Measurements from ENCODE around the gene PRR20A. TPM values are rescaled to one million over a fixed set of nuclear protein-coding genes. Genes with fewer than 3 reads are reported as not detected.
"Not testable (repeated sequence)": the region's sequence is repeated elsewhere in the genome, so short reads cannot be mapped to it uniquely, and the experiment has no call there.

The PRR20A gene
- total and polyA plus RNA-seq, 3 experiments from 2014 or later, result not detected

DNA sequence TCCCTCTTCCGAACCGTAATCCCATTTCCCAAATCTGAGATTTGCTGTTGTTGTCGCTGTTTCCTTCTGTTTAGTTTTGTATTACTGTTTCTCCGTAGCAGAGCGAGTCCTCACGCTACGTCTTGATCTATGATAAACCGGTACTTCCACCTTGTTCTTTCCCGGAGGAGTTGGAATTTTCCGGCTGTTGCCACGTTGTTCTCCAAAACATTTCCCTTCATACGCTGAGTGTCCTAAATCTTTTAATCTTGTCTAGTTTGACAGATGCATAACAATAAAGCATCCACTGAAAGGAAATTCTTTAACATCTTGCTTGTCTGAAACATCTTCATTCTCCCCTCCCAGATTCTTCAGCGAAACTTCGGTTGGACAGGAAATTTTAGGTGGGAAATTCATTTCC lies 7.4 kb downstream of the PRR20A start:
- H3K27me3 ChIP-seq (ENCODE audit: insufficient read depth, low read length, poor library complexity, severe bottlenecking); H3K27me3 Mint-ChIP-seq; H3K4me3 ChIP-seq (ENCODE audit: low read length); H3K9me3 ChIP-seq (ENCODE audit: low read length); H3K4me1 ChIP-seq (ENCODE audit: insufficient read depth, low read length); H3K27ac ChIP-seq (ENCODE audit: low read depth, low read length); CTCF ChIA-PET; POLR2A ChIA-PET; H3K4me3 Mint-ChIP-seq; H3K27ac Mint-ChIP-seq; H3K36me3 Mint-ChIP-seq; DNase-seq; H3K4me1 Mint-ChIP-seq; H3K36me3 ChIP-seq (ENCODE audit: insufficient read depth, low read length); H3K9me3 Mint-ChIP-seq: not testable (repeated sequence)

DNA sequence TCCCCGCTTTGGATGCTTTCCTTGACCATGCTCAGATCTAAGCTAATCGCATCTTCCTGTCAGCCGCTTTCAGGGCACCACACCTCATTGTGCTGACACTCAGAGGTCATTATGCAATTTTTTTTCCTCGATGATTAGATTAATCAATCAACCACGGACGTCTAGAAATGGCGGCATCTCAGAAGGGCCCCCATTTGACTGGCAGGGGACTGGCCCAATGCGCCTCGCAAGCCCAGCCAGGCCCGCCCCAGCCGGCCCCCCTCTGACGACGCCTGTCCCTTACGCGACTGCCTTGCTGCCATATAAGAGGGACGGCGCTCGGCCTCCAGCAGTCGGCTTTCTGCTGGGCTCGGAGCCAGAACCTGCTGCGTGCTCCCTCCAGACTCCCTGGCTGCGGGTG lies 13.0 kb downstream of the PRR20A start, which contains the start of gene PRR20C:
Gene PRR20C, plus strand, starts transcription at position 301 of the 400 bp plus-strand sequence. CDS start 387 bp downstream, outside the sequence.
- H3K36me3 ChIP-seq (ENCODE audit: insufficient read depth, low read length); H3K36me3 Mint-ChIP-seq; H3K27me3 ChIP-seq (ENCODE audit: insufficient read depth, low read length, poor library complexity, severe bottlenecking); H3K9me3 Mint-ChIP-seq; H3K9me3 ChIP-seq (ENCODE audit: low read length); H3K4me1 Mint-ChIP-seq; H3K27me3 Mint-ChIP-seq; CTCF ChIA-PET; H3K27ac Mint-ChIP-seq; H3K4me3 Mint-ChIP-seq; DNase-seq; H3K4me1 ChIP-seq (ENCODE audit: insufficient read depth, low read length); H3K27ac ChIP-seq (ENCODE audit: low read depth, low read length); H3K4me3 ChIP-seq (ENCODE audit: low read length); POLR2A ChIA-PET: not testable (repeated sequence)

DNA sequence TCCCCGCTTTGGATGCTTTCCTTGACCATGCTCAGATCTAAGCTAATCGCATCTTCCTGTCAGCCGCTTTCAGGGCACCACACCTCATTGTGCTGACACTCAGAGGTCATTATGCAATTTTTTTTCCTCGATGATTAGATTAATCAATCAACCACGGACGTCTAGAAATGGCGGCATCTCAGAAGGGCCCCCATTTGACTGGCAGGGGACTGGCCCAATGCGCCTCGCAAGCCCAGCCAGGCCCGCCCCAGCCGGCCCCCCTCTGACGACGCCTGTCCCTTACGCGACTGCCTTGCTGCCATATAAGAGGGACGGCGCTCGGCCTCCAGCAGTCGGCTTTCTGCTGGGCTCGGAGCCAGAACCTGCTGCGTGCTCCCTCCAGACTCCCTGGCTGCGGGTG lies 19.6 kb downstream of the PRR20A start, which contains the start of gene PRR20D:
Gene PRR20D, plus strand, starts transcription at position 301 of the 400 bp plus-strand sequence. CDS start 387 bp downstream, outside the sequence.
- CTCF ChIA-PET; H3K4me1 Mint-ChIP-seq; DNase-seq; H3K27ac ChIP-seq (ENCODE audit: low read depth, low read length); H3K36me3 ChIP-seq (ENCODE audit: insufficient read depth, low read length); H3K9me3 Mint-ChIP-seq; H3K36me3 Mint-ChIP-seq; H3K27me3 Mint-ChIP-seq; H3K4me3 ChIP-seq (ENCODE audit: low read length); H3K27ac Mint-ChIP-seq; H3K9me3 ChIP-seq (ENCODE audit: low read length); H3K4me3 Mint-ChIP-seq; H3K27me3 ChIP-seq (ENCODE audit: insufficient read depth, low read length, poor library complexity, severe bottlenecking); H3K4me1 ChIP-seq (ENCODE audit: insufficient read depth, low read length); POLR2A ChIA-PET: not testable (repeated sequence)

DNA sequence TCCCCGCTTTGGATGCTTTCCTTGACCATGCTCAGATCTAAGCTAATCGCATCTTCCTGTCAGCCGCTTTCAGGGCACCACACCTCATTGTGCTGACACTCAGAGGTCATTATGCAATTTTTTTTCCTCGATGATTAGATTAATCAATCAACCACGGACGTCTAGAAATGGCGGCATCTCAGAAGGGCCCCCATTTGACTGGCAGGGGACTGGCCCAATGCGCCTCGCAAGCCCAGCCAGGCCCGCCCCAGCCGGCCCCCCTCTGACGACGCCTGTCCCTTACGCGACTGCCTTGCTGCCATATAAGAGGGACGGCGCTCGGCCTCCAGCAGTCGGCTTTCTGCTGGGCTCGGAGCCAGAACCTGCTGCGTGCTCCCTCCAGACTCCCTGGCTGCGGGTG lies 26.2 kb downstream of the PRR20A start, which contains the start of gene PRR20E:
Gene PRR20E, plus strand, starts transcription at position 301 of the 400 bp plus-strand sequence. CDS start 387 bp downstream, outside the sequence.
- CTCF ChIA-PET; H3K9me3 ChIP-seq (ENCODE audit: low read length); H3K36me3 Mint-ChIP-seq; H3K27ac ChIP-seq (ENCODE audit: low read depth, low read length); H3K27ac Mint-ChIP-seq; H3K4me1 ChIP-seq (ENCODE audit: insufficient read depth, low read length); H3K4me1 Mint-ChIP-seq; POLR2A ChIA-PET; H3K36me3 ChIP-seq (ENCODE audit: insufficient read depth, low read length); H3K4me3 ChIP-seq (ENCODE audit: low read length); H3K27me3 ChIP-seq (ENCODE audit: insufficient read depth, low read length, poor library complexity, severe bottlenecking); H3K4me3 Mint-ChIP-seq; H3K27me3 Mint-ChIP-seq; DNase-seq; H3K9me3 Mint-ChIP-seq: not testable (repeated sequence)

DNA sequence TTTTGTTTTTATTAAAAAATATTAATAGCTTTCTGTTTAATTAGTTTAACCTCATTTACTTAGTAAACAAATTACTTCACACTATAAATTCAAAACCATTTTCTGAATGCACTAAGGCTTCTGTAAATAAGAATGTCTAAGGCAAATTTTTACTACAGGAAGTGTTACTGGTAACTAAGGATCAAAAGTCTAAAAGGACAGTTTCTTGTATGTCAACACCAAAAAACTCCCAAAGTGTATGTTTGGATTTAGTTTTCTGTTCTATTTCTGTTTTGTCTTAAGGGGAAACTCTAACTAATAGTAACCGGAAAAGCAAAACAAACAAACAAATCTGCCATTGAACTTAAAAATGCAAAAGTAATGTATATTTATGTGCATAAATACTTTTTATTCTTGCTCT lies 50.9 kb downstream of the PRR20A start:
- no peaks in the 10 kb centered on the region for H3K4me1 Mint-ChIP-seq
- no peak overlapping the region for H3K4me3 ChIP-seq (ENCODE audit: low read length)
- H3K4me3 Mint-ChIP-seq, result no peak overlapping the region
- no peaks in the 10 kb centered on the region for H3K4me1 ChIP-seq (ENCODE audit: insufficient read depth, low read length)
- no peak overlapping the region for H3K27ac ChIP-seq (ENCODE audit: low read depth, low read length)
- no peaks in the 10 kb centered on the region for H3K27me3 Mint-ChIP-seq
- no peaks in the 10 kb centered on the region for H3K36me3 Mint-ChIP-seq
- H3K27ac Mint-ChIP-seq, result no peak overlapping the region
- no peaks in the 10 kb centered on the region for H3K36me3 ChIP-seq (ENCODE audit: insufficient read depth, low read length)
- H3K27me3 ChIP-seq (ENCODE audit: insufficient read depth, low read length, poor library complexity, severe bottlenecking), result no peaks in the 10 kb centered on the region
- no peaks in the 10 kb centered on the region for H3K9me3 ChIP-seq (ENCODE audit: low read length)
- POLR2A ChIA-PET, result no interaction called here
- no peak for DNase-seq
- CTCF ChIA-PET, result no interaction called here
- H3K9me3 Mint-ChIP-seq, result peaks cover 0 to 28% (median 6%) of the 10 kb centered on the region in 5 donors

Other genes with a start within 250 kb of the PRR20A start
- not detected for gene PRR20B, start 6.6 kb downstream of the PRR20A start, total RNA-seq
- gene PRR20B, start 6.6 kb downstream of the PRR20A start, polyA plus RNA-seq, result not detected
- not detected for gene PRR20C, start 13.1 kb downstream of the PRR20A start, total RNA-seq
- gene PRR20C, start 13.1 kb downstream of the PRR20A start, polyA plus RNA-seq, result not detected
- not detected for gene PRR20D, start 19.7 kb downstream of the PRR20A start, total RNA-seq
- gene PRR20D, start 19.7 kb downstream of the PRR20A start, polyA plus RNA-seq, result not detected
- not detected for gene PRR20E, start 26.3 kb downstream of the PRR20A start, total RNA-seq
- not detected for gene PRR20E, start 26.3 kb downstream of the PRR20A start, polyA plus RNA-seq

Data from CD8-positive, alpha-beta memory T cell (primary cell).